ENCODE data around the gene XG.

The XG gene

GRCh38 chrX:2848871-2849301, 97.0 kb downstream of the XG start:
- H3K9me3 ChIP-seq (ENCODE audit: low read length): no peaks in the 10 kb centered on the region
- no peak overlapping the region for H3K4me3 ChIP-seq (ENCODE audit: low read depth, low read length, poor library complexity, severe bottlenecking)
- H3K9ac ChIP-seq (ENCODE audit: low read length): no peak overlapping the region
- no peaks in the 10 kb centered on the region for H3F3A ChIP-seq (ENCODE audit: insufficient read depth, low read length)
- H3K9me2 ChIP-seq (ENCODE audit: low read depth, low read length): no peaks in the 10 kb centered on the region
- no peaks in the 10 kb centered on the region for H3K27me3 ChIP-seq (ENCODE audit: insufficient read depth, low read length)
- H3K4me1 ChIP-seq (ENCODE audit: insufficient read depth, low read length, severe bottlenecking): no peaks in the 10 kb centered on the region
- no peak for TF ChIP-seq EZH2 (IDR thresholded peaks at IDR 0.05; ENCODE audit: borderline replicate concordance, low read length)
- no peak for TF ChIP-seq CTCF (IDR thresholded peaks at IDR 0.05; ENCODE audit: low read length)
- H4K20me1 ChIP-seq (ENCODE audit: insufficient read depth, low read length): no peaks in the 10 kb centered on the region
- no peaks in the 10 kb centered on the region for H3K79me2 ChIP-seq (ENCODE audit: insufficient read depth, low read length)
- H3K27ac ChIP-seq (ENCODE audit: low read depth, low read length, poor library complexity, severe bottlenecking): no peak overlapping the region
- H3K4me2 ChIP-seq (ENCODE audit: low read length): no peak overlapping the region
- no peak overlapping the region for H2AFZ ChIP-seq (ENCODE audit: low read length)
- H3K36me3 ChIP-seq (ENCODE audit: insufficient read depth, low read length): no peaks in the 10 kb centered on the region

DNA sequence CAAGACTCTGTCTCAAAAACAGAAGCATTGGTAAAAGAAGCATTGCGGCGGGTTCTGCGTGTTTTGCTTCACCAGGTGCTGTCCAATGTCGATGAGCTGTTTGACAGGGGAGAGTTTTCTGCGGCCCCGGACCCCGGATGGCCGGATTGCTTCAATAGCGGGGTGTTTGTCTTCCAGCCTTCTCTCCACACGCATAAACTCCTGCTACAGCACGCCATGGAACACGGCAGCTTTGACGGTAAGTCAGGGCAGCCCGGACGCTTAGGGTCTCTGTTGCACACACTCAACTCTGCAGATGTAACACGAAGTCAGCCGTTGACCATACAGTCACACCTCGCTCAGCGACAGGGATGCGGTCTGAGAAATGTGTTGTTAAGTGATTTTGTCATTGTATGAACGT, 103.1 kb downstream of the XG start:
- no peaks in the 10 kb centered on the region for H3F3A ChIP-seq (ENCODE audit: insufficient read depth, low read length)

GRCh38 chrX:2855761-2856160, 103.9 kb downstream of the XG start:
- H3K36me3 ChIP-seq (ENCODE audit: insufficient read depth, low read length): no peaks in the 10 kb centered on the region
- no peaks in the 10 kb centered on the region for H3K9me3 ChIP-seq (ENCODE audit: low read length)
- no peak overlapping the region for H2AFZ ChIP-seq (ENCODE audit: low read length)
- no peaks in the 10 kb centered on the region for H3K9me2 ChIP-seq (ENCODE audit: low read depth, low read length)
- TF ChIP-seq EZH2 (IDR thresholded peaks at IDR 0.05; ENCODE audit: borderline replicate concordance, low read length) (no peak), CTCF (IDR thresholded peaks at IDR 0.05; ENCODE audit: low read length) (no peak)
- no peaks in the 10 kb centered on the region for H3K79me2 ChIP-seq (ENCODE audit: insufficient read depth, low read length)
- H3K4me2 ChIP-seq (ENCODE audit: low read length): no peak overlapping the region
- H3K4me1 ChIP-seq (ENCODE audit: insufficient read depth, low read length, severe bottlenecking): no peaks in the 10 kb centered on the region
- H3K4me3 ChIP-seq (ENCODE audit: low read depth, low read length, poor library complexity, severe bottlenecking): no peak overlapping the region
- H3K9ac ChIP-seq (ENCODE audit: low read length): no peak overlapping the region
- H3F3A ChIP-seq (ENCODE audit: insufficient read depth, low read length): no peaks in the 10 kb centered on the region
- no peaks in the 10 kb centered on the region for H4K20me1 ChIP-seq (ENCODE audit: insufficient read depth, low read length)
- H3K27ac ChIP-seq (ENCODE audit: low read depth, low read length, poor library complexity, severe bottlenecking): no peak overlapping the region
- H3K27me3 ChIP-seq (ENCODE audit: insufficient read depth, low read length): no peaks in the 10 kb centered on the region

More for the DNA sequence above, 103.1 kb downstream of the XG start:
- H4K20me1 ChIP-seq (ENCODE audit: insufficient read depth, low read length): no peaks in the 10 kb centered on the region
- H3K79me2 ChIP-seq (ENCODE audit: insufficient read depth, low read length): no peaks in the 10 kb centered on the region
- H3K36me3 ChIP-seq (ENCODE audit: insufficient read depth, low read length): no peaks in the 10 kb centered on the region
- no peak overlapping the region for H3K4me2 ChIP-seq (ENCODE audit: low read length)
- H3K9me2 ChIP-seq (ENCODE audit: low read depth, low read length): no peaks in the 10 kb centered on the region
- H3K4me1 ChIP-seq (ENCODE audit: insufficient read depth, low read length, severe bottlenecking): no peaks in the 10 kb centered on the region
- H2AFZ ChIP-seq (ENCODE audit: low read length): no peak overlapping the region
- H3K4me3 ChIP-seq (ENCODE audit: low read depth, low read length, poor library complexity, severe bottlenecking): no peak overlapping the region
- no peak overlapping the region for H3K9ac ChIP-seq (ENCODE audit: low read length)
- H3K27me3 ChIP-seq (ENCODE audit: insufficient read depth, low read length): no peaks in the 10 kb centered on the region
- no peaks in the 10 kb centered on the region for H3K9me3 ChIP-seq (ENCODE audit: low read length)
- TF ChIP-seq CTCF (IDR thresholded peaks at IDR 0.05; ENCODE audit: low read length) (no peak), EZH2 (IDR thresholded peaks at IDR 0.05; ENCODE audit: borderline replicate concordance, low read length) (no peak)
- no peak overlapping the region for H3K27ac ChIP-seq (ENCODE audit: low read depth, low read length, poor library complexity, severe bottlenecking)

Measured in OCI-LY1 (cell line).